Bronchus fibroblast of lung (primary cell): ENCODE data around the gene SLC44A3. TPM values are rescaled to one million over a fixed set of nuclear protein-coding genes. Genes with fewer than 3 reads are reported as not detected.

ENCODE experiments used
- total RNA-seq: library from RNA; depleted of rRNA; stranded (reverse); fragments of >200 nt; gene quantifications from 2 replicates; pipeline ENCODE4 v1.2.3, GENCODE V29; 2015

SLC44A3 gene, protein sequence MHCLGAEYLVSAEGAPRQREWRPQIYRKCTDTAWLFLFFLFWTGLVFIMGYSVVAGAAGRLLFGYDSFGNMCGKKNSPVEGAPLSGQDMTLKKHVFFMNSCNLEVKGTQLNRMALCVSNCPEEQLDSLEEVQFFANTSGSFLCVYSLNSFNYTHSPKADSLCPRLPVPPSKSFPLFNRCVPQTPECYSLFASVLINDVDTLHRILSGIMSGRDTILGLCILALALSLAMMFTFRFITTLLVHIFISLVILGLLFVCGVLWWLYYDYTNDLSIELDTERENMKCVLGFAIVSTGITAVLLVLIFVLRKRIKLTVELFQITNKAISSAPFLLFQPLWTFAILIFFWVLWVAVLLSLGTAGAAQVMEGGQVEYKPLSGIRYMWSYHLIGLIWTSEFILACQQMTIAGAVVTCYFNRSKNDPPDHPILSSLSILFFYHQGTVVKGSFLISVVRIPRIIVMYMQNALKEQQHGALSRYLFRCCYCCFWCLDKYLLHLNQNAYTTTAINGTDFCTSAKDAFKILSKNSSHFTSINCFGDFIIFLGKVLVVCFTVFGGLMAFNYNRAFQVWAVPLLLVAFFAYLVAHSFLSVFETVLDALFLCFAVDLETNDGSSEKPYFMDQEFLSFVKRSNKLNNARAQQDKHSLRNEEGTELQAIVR
- 0.17 and 0.30 TPM in 2 replicates for total RNA-seq

GRCh38 chr1:94819945-94820746 is at the start of gene SLC44A3:
TSS of gene SLC44A3 (plus strand) at chr1:94820357. CDS start at chr1:94820452, 95 bp downstream.

GRCh38 chr1:94926915-94927404 is 106.8 kb downstream of the SLC44A3 start, which contains the start of gene CNN3:
TSS of gene CNN3 (minus strand) at chr1:94927110. CDS start at chr1:94926894, 216 bp downstream.

Other genes starting within 250 kb of the SLC44A3 start
- 384 and 392 TPM in 2 replicates for gene CNN3, start 106.8 kb downstream of the SLC44A3 start, total RNA-seq